SK-MEL-5 (cell line): ENCODE measurements around the gene PLCXD1. TPM values are rescaled to one million over a fixed set of nuclear protein-coding genes. Genes with fewer than 3 reads are reported as not detected.
"Not testable (repeated sequence)": the region's sequence is repeated elsewhere in the genome, so short reads cannot be mapped to it uniquely, and the experiment has no call there.

Experiments
- DNase-seq: peaks from one replicate; pipeline ENCODE4 v3.0.0-alpha.2; 2016; ENCODE audit warnings: low read depth, low spot score
- in situ Hi-C: cut with HindIII; loops from 2 replicates; pipeline ENCODE4 v1.10.0; 2016; ENCODE audit warnings: low sequenced_read_pairs, high pct_unique_total_duplicates, low pct_unique_long_range_greater_than_20kb
- total RNA-seq: library from RNA; depleted of rRNA; stranded (reverse); fragments of >200 nt; shearing (Covaris generic); gene quantifications from 2 replicates; pipeline ENCODE4 v1.2.3, GENCODE V29; 2014; rRNA removed

PLCXD1 gene
- total RNA-seq, 1 experiment from 2014 or later: 5.8 TPM

DNA sequence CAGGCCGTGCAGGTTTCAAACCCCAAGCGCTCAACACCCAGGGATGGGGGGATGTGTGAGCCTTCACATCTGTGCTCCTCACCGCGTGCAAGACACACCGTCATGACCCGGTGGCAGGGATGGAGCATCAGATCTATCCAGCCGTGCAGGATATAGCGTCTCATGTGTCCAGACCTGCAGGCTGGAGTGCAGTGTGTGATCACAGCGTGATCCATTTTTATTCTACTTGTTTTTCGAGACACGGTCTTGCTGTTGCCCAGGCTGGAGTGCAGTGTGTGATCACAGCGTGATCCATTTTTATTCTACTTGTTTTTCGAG is 70.1 kb downstream of the PLCXD1 start:
- in situ Hi-C loops, DNase-seq: not testable (repeated sequence)

DNA sequence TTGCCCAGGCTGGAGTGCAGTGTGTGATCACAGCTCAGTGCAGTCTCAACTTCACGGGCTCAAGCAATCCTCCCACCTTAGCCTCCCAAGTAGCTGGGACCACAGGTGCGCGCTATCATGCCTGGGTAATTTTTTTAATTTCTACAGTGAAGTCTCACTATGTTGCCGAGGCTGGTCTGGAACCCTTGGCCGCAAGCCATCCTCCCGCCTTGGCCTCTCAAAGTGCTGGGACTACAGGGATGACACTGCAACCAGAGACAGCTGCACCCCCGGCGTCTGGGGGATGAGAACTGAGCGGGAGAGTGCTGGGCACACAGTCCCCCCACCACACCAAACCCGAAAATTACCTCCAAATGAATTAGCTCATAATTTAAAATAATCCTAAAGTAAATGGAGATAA is 70.6 kb downstream of the PLCXD1 start:
- DNase-seq: no peak
- in situ Hi-C loops: no loop called here

DNA sequence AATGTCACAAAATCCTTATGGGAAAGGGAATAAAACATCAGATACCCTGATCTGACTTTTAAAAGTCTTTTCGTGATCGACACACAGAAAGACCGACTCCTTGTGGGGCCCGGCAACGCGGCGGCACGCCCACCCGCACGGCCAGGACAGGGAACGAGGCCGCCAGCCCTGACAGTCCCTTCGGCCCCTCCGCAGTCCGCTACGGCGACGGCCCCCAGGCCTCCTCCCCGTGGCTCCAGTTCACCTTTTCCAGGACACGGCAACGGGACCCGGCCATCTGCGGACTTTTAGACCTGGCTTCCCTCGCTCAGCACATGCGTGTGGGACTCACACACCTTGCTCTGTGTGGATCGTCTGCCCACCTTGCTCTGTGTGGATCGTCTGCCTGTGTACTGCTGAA is 71.0 kb downstream of the PLCXD1 start:
- in situ Hi-C loops: no loop called here
- DNase-seq: no peak

DNA sequence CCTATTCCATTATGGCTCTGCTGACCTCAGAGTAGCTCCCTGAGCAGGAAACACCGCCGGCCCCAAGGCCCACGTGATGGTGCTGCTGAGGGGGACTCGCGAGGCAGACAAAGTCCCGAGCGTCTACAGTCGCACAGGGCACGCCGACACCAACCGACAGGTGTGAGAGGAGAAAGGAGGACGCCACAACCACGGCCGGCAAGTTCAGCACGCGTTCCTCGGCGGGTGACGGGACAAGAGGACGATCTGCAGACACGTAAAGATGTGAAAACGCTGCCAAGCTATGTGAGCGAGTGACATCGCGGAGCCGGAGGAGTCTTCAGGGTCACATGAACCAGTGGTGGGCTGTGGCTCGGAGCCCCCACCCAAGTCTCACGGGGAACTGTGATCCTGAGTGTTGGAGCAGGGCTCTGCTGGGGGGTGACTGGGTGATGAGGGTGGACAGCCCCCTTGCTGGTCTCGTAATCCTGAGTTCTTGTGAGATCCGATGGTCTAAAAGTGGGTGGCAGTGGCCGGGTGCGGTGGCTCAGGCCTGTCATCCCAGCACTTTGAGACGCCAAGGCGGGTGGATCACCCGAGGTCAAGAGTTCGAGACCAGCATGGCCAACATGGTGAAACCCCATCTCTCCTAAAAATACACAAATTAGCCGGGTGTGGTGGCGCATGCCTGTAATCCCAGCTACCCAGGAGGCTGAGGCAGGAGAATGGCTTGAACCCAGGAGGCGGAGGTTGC is 71.6 kb downstream of the PLCXD1 start:
- in situ Hi-C loops: no loop called here
- no peak for DNase-seq

Other genes with a start within 250 kb of the PLCXD1 start
- 15.3 and 18.8 TPM in 2 replicates for gene GTPBP6, start 37.4 kb downstream of the PLCXD1 start, total RNA-seq
- 6.1 and 6.4 TPM in 2 replicates for gene PPP2R3B, start 105.5 kb downstream of the PLCXD1 start, total RNA-seq